Measurements from ENCODE around the gene PDYN.

PDYN gene

GRCh38 chr20:1940581-1940980 is 53.3 kb downstream of the PDYN start:
- TF ChIP-seq GATA1 (IDR thresholded peaks at IDR 0.05; ENCODE audit: low read depth, low read length) (no peak), POLR2A (IDR thresholded peaks at IDR 0.05; ENCODE audit: low read length) (no peak)
- no peak for DNase-seq

- TF ChIP-seq GATA1 (IDR thresholded peaks at IDR 0.05; ENCODE audit: low read depth, low read length) (no peak), POLR2A (IDR thresholded peaks at IDR 0.05; ENCODE audit: low read length) (no peak)
- DNase-seq: no peak
Measured at GRCh38 chr20:1939270-1939595, 54.6 kb downstream of the PDYN start.

GRCh38 chr20:1938464-1939269 is 55.2 kb downstream of the PDYN start:
- no peak for DNase-seq
- TF ChIP-seq POLR2A (IDR thresholded peaks at IDR 0.05; ENCODE audit: low read length): no peak
- no peak for TF ChIP-seq GATA1 (IDR thresholded peaks at IDR 0.05; ENCODE audit: low read depth, low read length)

GRCh38 chr20:1937316-1937976 is 56.4 kb downstream of the PDYN start:
- DNase-seq: no peak
- TF ChIP-seq POLR2A (IDR thresholded peaks at IDR 0.05; ENCODE audit: low read length) (no peak), GATA1 (IDR thresholded peaks at IDR 0.05; ENCODE audit: low read depth, low read length) (no peak)

- TF ChIP-seq POLR2A (IDR thresholded peaks at IDR 0.05; ENCODE audit: low read length): no peak
- no peak for TF ChIP-seq GATA1 (IDR thresholded peaks at IDR 0.05; ENCODE audit: low read depth, low read length)
- DNase-seq: no peak
Measured at GRCh38 chr20:1935696-1936366, 58.0 kb downstream of the PDYN start.

GRCh38 chr20:1934721-1935573 is 58.9 kb downstream of the PDYN start:
- no peak for DNase-seq
- TF ChIP-seq POLR2A (IDR thresholded peaks at IDR 0.05; ENCODE audit: low read length): no peak
- TF ChIP-seq GATA1 (IDR thresholded peaks at IDR 0.05; ENCODE audit: low read depth, low read length): no peak

GRCh38 chr20:1934156-1934555 is 59.7 kb downstream of the PDYN start:
- no peak for DNase-seq
- TF ChIP-seq GATA1 (IDR thresholded peaks at IDR 0.05; ENCODE audit: low read depth, low read length): no peak
- no peak for TF ChIP-seq POLR2A (IDR thresholded peaks at IDR 0.05; ENCODE audit: low read length)

GRCh38 chr20:1933465-1933870 is 60.4 kb downstream of the PDYN start:
- no peak for TF ChIP-seq GATA1 (IDR thresholded peaks at IDR 0.05; ENCODE audit: low read depth, low read length)
- TF ChIP-seq POLR2A (IDR thresholded peaks at IDR 0.05; ENCODE audit: low read length): no peak
- DNase-seq: no peak

- no peak for TF ChIP-seq GATA1 (IDR thresholded peaks at IDR 0.05; ENCODE audit: low read depth, low read length)
- TF ChIP-seq POLR2A (IDR thresholded peaks at IDR 0.05; ENCODE audit: low read length): no peak
- no peak for DNase-seq
Measured at GRCh38 chr20:1932971-1933370, 60.9 kb downstream of the PDYN start.

- no peak for TF ChIP-seq POLR2A (IDR thresholded peaks at IDR 0.05; ENCODE audit: low read length)
- no peak for TF ChIP-seq GATA1 (IDR thresholded peaks at IDR 0.05; ENCODE audit: low read depth, low read length)
Measured at GRCh38 chr20:1931830-1932229, 62.0 kb downstream of the PDYN start.

GRCh38 chr20:1930165-1930564 is 63.7 kb downstream of the PDYN start:
- no peak for DNase-seq
- TF ChIP-seq GATA1 (IDR thresholded peaks at IDR 0.05; ENCODE audit: low read depth, low read length): no peak
- TF ChIP-seq POLR2A (IDR thresholded peaks at IDR 0.05; ENCODE audit: low read length): no peak

More at GRCh38 chr20:1931830-1932229, 62.0 kb downstream of the PDYN start:
- DNase-seq: no peak

- TF ChIP-seq GATA1 (IDR thresholded peaks at IDR 0.05; ENCODE audit: low read depth, low read length) (no peak), POLR2A (IDR thresholded peaks at IDR 0.05; ENCODE audit: low read length) (no peak)
- no peak for DNase-seq
Measured at GRCh38 chr20:1929460-1929859, 64.4 kb downstream of the PDYN start.

GRCh38 chr20:1928782-1929181 is 65.1 kb downstream of the PDYN start:
- TF ChIP-seq POLR2A (IDR thresholded peaks at IDR 0.05; ENCODE audit: low read length): no peak
- no peak for TF ChIP-seq GATA1 (IDR thresholded peaks at IDR 0.05; ENCODE audit: low read depth, low read length)
- DNase-seq: no peak
